ENCODE results near the gene DAGLA.
"Not testable (repeated sequence)": the region's sequence is repeated elsewhere in the genome, so short reads cannot be mapped to it uniquely, and the experiment has no call there.

DAGLA gene

GRCh38 chr11:61679893-61680621 lies at the start of gene DAGLA:
Gene DAGLA, plus strand, starts transcription at chr11:61680391. Its CDS starts 39,765 bp downstream, at chr11:61720156.
- peak; percentile 90 for DNase-seq

- peak; percentile 44 for DNase-seq
These were observed 48.1 kb upstream of the DAGLA start for GRCh38 chr11:61632096-61632495.

GRCh38 chr11:61635304-61635703 lies 44.9 kb upstream of the DAGLA start:
- no peak for DNase-seq

GRCh38 chr11:61635787-61636186 lies 44.4 kb upstream of the DAGLA start:
- peak; percentile 45 for DNase-seq

- no peak for DNase-seq
These were observed 43.5 kb upstream of the DAGLA start for GRCh38 chr11:61636676-61637075.

GRCh38 chr11:61637277-61637676 lies 42.9 kb upstream of the DAGLA start:
- DNase-seq, result peak; percentile 23

GRCh38 chr11:61639816-61640443 lies 40.3 kb upstream of the DAGLA start:
- DNase-seq, result no peak

GRCh38 chr11:61642162-61642561 lies 38.0 kb upstream of the DAGLA start:
- DNase-seq, result no peak

- no peak for DNase-seq
These were observed 34.9 kb upstream of the DAGLA start for GRCh38 chr11:61645179-61645868.

- DNase-seq, result no peak
These were observed 32.7 kb upstream of the DAGLA start for GRCh38 chr11:61647529-61647928.

GRCh38 chr11:61650781-61651571 lies 29.2 kb upstream of the DAGLA start:
- peak; percentile 28 for DNase-seq

- DNase-seq, result no peak
These were observed 28.1 kb upstream of the DAGLA start for GRCh38 chr11:61652135-61652534.

GRCh38 chr11:61654397-61654829 lies 25.8 kb upstream of the DAGLA start:
- peak; percentile 95 for DNase-seq

GRCh38 chr11:61655266-61656159 lies 24.7 kb upstream of the DAGLA start:
- DNase-seq, result not testable (repeated sequence)

GRCh38 chr11:61656347-61657077 lies 23.7 kb upstream of the DAGLA start:
- DNase-seq, result no peak

GRCh38 chr11:61657566-61658290 lies 22.5 kb upstream of the DAGLA start:
- DNase-seq, result peak; percentile 92

GRCh38 chr11:61659413-61660196 lies 20.6 kb upstream of the DAGLA start:
- no peak for DNase-seq

- DNase-seq, result peak; percentile 45
These were observed 19.2 kb upstream of the DAGLA start for GRCh38 chr11:61660997-61661396.

- DNase-seq, result no peak
These were observed 13.4 kb upstream of the DAGLA start for GRCh38 chr11:61666684-61667297.
